GM12873 (cell line): ENCODE data around the gene ADARB1.

Experiments
- TF ChIP-seq, protein P1 (sequence below): IDR thresholded peaks from 2 replicates; pipeline ENCODE4 v1.5.1; 2012; ENCODE audit warnings: low read depth, mild to moderate bottlenecking, moderate library complexity, low read length, control low read depth; ENCODE audit not compliant: insufficient read depth; ENCODE audit errors: missing control alignments

The ADARB1 gene

DNA sequence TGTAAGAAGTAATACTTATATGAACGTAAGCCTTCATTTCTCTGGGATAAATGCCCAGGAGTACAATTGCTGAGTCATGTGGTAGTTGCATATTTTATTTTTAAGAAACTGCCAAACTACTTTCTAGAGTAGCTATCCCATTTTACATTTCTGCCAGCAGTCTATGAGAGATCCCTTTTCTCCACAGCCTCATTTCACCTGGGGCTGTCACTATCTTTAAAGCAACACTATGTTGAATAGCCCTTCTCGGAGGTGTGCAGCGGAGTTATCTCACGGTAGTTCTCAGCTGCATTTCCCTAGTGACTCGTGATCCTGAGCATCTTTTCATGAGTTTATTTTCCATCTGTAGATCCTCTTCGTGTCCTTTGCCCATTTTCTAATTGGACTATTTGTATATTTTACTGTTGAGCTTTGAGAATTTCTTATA, 93.4 kb downstream of the ADARB1 start:
- TF ChIP-seq, protein P1, sequence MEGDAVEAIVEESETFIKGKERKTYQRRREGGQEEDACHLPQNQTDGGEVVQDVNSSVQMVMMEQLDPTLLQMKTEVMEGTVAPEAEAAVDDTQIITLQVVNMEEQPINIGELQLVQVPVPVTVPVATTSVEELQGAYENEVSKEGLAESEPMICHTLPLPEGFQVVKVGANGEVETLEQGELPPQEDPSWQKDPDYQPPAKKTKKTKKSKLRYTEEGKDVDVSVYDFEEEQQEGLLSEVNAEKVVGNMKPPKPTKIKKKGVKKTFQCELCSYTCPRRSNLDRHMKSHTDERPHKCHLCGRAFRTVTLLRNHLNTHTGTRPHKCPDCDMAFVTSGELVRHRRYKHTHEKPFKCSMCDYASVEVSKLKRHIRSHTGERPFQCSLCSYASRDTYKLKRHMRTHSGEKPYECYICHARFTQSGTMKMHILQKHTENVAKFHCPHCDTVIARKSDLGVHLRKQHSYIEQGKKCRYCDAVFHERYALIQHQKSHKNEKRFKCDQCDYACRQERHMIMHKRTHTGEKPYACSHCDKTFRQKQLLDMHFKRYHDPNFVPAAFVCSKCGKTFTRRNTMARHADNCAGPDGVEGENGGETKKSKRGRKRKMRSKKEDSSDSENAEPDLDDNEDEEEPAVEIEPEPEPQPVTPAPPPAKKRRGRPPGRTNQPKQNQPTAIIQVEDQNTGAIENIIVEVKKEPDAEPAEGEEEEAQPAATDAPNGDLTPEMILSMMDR = no peak

DNA sequence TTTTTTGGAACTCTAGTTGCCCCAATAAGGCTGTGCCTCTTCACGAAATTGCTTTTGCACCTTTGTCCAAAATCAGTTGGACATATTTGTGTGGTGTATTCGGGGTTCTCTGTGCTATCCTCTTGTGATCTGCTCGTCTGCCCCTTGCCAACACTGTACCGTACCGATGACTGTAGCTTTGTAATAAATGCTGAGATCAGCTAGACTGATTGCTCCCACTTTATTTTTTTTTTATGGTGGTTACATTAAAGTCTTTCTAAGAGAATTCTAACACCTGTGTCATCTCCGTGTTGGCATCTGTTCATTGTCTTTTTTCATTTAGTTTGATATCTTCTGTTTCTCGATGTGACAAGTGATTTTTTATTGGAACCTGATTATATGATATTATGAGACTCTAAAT, 94.1 kb downstream of the ADARB1 start:
- TF ChIP-seq, protein P1 = no peak

DNA sequence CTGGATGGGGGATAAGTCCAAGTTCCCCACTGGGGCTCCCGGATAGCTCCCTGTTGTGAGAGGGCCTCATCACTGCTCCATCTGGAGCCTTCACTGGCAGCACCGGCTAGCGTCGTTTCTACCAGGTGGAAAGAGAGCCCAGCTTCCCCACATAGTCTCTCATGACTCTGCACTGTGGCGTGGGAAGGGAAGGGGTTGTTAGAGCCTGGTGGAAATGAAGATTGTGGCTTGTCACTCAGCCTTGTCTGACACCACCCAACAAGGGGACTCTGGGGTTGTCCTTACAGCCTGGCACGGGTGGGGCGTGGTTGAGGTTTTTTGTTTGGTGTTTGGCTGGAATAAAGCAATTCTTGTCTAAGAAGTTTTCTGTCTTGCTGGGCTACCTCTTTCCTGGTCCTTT, 94.6 kb downstream of the ADARB1 start:
- TF ChIP-seq, protein P1 = no peak

DNA sequence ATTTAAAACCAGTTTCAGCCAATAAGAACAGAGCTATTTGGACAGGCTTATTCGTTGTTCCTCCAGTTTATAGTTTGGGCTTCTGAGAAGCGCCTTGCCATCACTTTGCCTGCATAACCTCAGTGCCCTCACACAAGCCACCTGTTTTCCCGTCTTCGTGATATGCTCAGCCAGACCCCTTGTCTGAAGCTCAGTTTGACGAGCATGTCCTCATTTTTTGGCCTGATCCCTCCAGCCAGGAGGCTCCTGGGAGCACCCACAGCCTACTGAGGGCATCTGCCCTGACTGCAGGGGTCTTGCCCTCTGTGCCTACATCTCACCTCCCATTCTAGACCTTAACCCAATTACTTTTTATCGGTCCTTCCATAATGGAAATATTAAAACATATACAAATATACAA, 95.3 kb downstream of the ADARB1 start:
- TF ChIP-seq, protein P1 = no peak

DNA sequence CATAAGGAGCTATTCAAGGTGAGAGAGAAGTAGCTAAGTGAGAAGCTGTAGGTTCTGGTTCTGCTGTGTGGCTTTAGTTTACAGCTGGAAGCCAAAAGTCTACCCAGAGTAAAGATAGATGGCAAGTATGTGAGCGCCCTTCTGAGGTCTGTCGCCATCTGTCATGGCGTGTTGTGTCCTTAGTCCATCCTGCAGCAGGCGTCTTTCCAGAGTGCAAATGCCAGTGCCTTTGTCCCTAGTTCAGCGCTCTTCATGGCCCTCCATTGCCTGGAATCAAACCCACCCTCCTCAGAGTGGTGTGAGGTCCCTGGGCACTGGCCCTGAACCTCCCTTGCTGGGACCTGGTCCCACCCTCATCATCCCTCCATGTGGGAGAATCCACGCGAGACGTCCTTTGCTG, 96.6 kb downstream of the ADARB1 start:
- TF ChIP-seq, protein P1 = no peak

DNA sequence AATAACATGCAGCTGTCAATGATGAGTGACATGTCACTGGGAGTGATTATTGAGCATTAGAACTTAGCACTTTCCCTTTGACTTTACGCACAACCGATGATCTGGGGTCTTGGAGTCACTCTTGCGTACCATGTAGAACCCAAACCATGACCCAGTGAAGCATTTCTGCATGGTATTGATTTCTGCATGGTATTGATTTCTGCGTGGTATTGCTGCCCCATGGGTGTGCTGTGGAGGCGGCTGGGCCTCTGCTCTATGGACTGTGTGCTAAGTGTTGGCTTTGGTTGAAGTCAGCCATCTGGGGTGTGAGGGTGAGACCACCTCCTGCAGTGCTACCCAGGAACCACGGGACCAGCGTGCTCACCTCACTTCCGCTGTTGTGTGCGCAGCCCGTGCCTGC, 98.0 kb downstream of the ADARB1 start:
- TF ChIP-seq, protein P1 = no peak

DNA sequence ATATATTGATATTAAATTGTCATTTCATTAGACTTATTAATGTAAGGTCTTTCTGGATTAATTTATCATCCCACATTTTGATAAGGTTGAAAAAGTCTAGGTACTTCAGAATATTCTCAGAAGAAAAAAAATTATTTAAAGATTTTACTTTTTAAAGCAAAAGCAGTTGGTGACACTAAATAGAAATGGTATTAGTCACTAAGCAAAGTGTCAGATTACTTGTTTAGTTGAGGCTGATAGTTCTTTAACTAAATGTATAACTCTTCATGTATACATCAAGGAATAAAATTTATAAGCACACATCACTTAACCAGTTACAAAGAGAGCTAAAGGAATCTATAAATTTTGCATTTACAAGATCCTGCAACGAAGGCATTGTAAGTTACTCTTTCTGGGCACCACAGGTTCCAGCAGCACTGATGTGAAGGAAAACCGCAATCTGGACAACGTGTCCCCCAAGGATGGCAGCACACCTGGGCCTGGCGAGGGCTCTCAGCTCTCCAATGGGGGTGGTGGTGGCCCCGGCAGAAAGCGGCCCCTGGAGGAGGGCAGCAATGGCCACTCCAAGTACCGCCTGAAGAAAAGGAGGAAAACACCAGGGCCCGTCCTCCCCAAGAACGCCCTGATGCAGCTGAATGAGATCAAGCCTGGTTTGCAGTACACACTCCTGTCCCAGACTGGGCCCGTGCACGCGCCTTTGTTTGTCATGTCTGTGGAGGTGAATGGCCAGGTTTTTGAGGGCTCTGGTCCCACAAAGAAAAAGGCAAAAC, 101.1 kb downstream of the ADARB1 start:
- TF ChIP-seq, protein P1 = no peak

DNA sequence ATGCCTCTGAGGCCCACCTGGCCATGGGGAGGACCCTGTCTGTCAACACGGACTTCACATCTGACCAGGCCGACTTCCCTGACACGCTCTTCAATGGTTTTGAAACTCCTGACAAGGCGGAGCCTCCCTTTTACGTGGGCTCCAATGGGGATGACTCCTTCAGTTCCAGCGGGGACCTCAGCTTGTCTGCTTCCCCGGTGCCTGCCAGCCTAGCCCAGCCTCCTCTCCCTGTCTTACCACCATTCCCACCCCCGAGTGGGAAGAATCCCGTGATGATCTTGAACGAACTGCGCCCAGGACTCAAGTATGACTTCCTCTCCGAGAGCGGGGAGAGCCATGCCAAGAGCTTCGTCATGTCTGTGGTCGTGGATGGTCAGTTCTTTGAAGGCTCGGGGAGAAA, 101.8 kb downstream of the ADARB1 start:
- TF ChIP-seq, protein P1 = no peak
